ENCODE measurements around the gene LTV1.
"Not testable (repeated sequence)": the region's sequence is repeated elsewhere in the genome, so short reads cannot be mapped to it uniquely, and the experiment has no call there.

Gene LTV1

DNA sequence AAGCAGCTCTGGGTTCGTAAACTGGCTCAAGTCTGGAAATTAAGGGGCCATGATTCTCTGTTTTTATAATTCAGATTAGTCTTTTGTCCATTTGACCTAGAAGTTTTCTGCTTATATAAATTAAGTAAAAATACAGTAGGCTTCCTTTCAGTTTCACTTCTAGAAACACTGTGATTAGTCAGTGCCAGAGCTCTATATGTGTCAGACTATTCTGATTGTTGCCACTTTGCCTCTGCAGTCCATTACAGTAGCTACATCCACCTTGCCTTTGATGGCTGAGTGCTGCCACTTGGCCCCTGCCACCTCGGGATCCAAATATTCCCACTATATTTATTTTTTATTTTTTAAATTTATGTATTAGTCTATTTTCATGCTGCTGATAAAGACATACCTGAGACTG, 29.1 kb downstream of the LTV1 start:
- no peak for TF ChIP-seq CTCF (IDR thresholded peaks at IDR 0.05; ENCODE audit: borderline replicate concordance, control extremely low read depth, extremely low read depth, insufficient read depth, missing control alignments)
- peak; percentile 30 for DNase-seq (ENCODE audit: low spot score)
- in situ Hi-C loops (cut with MboI; ENCODE audit: low sequenced_read_pairs, unreplicated experiment): no loop called here

DNA sequence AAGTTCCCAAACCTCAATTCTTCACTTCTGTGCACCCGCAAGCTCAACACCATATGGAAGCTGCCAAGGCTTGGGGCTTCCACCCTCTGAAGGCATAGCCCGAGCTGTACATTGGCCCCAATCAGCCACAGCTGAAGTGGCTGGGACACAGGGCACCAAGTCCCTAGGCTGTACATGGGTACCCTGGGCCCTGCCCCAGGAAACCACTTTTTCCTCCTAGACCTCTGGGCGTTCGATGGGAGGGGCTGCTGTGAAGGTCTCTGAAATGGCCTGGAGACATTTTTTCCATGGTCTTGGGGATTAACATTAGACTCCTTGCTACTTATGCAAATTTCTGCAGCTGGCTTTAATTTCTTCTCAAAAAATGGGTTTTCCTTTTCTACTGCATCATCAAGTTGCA, 30.5 kb downstream of the LTV1 start:
- in situ Hi-C loops (cut with MboI; ENCODE audit: low sequenced_read_pairs, unreplicated experiment); DNase-seq (ENCODE audit: low spot score): not testable (repeated sequence)

DNA sequence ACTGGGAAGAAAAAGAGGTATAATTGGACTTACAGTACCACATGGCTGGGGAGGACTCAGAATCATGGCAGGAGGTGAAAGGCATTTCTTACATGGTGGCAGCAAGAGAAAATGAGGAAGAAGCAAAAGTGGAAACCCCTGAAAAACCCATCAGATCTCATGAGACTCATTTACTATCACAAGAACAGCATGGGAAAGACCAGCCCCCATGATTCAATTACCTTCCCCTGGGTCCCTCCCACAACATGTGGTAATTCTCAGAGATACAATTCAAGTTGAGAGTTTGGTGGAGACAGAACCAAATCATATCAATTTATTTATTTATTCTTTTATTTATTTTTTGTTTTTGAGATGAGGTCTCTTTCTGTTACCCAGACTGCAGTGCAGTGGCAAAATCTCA, 31.4 kb downstream of the LTV1 start:
- DNase-seq (ENCODE audit: low spot score); in situ Hi-C loops (cut with MboI; ENCODE audit: low sequenced_read_pairs, unreplicated experiment): not testable (repeated sequence)

- DNase-seq (ENCODE audit: low spot score): no peak
- in situ Hi-C loops (cut with MboI; ENCODE audit: low sequenced_read_pairs, unreplicated experiment): no loop called here
- TF ChIP-seq CTCF (IDR thresholded peaks at IDR 0.05; ENCODE audit: borderline replicate concordance, control extremely low read depth, extremely low read depth, insufficient read depth, missing control alignments): no peak
Measured at GRCh38 chr6:143877584-143878271, 34.6 kb downstream of the LTV1 start.

DNA sequence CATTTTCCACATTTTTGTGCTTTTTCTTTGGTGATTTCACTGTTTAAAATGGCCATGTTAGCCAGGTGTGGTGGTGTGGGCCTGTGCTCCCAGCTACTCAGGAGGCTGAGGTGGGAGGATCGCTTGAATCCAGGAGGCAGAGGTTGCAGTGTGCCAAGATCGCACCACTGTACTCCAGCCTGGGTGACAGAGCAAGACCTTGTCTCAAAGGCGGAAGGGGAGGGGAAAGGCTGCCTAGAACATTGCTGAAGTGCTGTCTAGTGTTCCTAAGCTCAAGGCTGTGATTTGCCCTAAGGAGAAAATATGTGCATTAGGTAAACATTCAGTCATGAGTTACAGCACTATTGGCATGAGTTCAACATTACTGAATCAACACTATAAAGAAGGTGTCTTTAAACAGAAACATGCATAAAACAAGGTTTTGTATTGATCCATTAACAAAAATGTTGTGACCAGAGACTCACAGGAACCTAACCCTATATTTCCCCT, 35.2 kb downstream of the LTV1 start:
- in situ Hi-C loops (cut with MboI; ENCODE audit: low sequenced_read_pairs, unreplicated experiment): no loop called here
- no peak for DNase-seq (ENCODE audit: low spot score)
- no peak for TF ChIP-seq CTCF (IDR thresholded peaks at IDR 0.05; ENCODE audit: borderline replicate concordance, control extremely low read depth, extremely low read depth, insufficient read depth, missing control alignments)

- in situ Hi-C loops (cut with MboI; ENCODE audit: low sequenced_read_pairs, unreplicated experiment): no loop called here
- no peak for TF ChIP-seq CTCF (IDR thresholded peaks at IDR 0.05; ENCODE audit: borderline replicate concordance, control extremely low read depth, extremely low read depth, insufficient read depth, missing control alignments)
- DNase-seq (ENCODE audit: low spot score): no peak
Measured at GRCh38 chr6:143880412-143880811, 37.3 kb downstream of the LTV1 start.

GRCh38 chr6:143882401-143882930, 39.3 kb downstream of the LTV1 start:
- DNase-seq (ENCODE audit: low spot score): no peak
- no peak for TF ChIP-seq CTCF (IDR thresholded peaks at IDR 0.05; ENCODE audit: borderline replicate concordance, control extremely low read depth, extremely low read depth, insufficient read depth, missing control alignments)
- in situ Hi-C loops (cut with MboI; ENCODE audit: low sequenced_read_pairs, unreplicated experiment): no loop called here
